NT2/D1 (cell line): ENCODE measurements around the gene UBE2L6.

Experiments
- SUZ12 ChIP-seq: IDR thresholded peaks from 2 replicates; pipeline ENCODE4 v1.6.1; 2011; ENCODE audit not compliant: insufficient read length, insufficient read depth; ENCODE audit errors: extremely low read depth
- YY1 ChIP-seq: IDR thresholded peaks from 2 replicates; pipeline ENCODE4 v1.6.1; 2011; ENCODE audit not compliant: insufficient read length, insufficient read depth
- ZNF274 ChIP-seq: IDR thresholded peaks from 2 replicates; pipeline ENCODE4 v1.6.1; 2011; ENCODE audit warnings: mild to moderate bottlenecking, low read depth, low read length

DNA sequence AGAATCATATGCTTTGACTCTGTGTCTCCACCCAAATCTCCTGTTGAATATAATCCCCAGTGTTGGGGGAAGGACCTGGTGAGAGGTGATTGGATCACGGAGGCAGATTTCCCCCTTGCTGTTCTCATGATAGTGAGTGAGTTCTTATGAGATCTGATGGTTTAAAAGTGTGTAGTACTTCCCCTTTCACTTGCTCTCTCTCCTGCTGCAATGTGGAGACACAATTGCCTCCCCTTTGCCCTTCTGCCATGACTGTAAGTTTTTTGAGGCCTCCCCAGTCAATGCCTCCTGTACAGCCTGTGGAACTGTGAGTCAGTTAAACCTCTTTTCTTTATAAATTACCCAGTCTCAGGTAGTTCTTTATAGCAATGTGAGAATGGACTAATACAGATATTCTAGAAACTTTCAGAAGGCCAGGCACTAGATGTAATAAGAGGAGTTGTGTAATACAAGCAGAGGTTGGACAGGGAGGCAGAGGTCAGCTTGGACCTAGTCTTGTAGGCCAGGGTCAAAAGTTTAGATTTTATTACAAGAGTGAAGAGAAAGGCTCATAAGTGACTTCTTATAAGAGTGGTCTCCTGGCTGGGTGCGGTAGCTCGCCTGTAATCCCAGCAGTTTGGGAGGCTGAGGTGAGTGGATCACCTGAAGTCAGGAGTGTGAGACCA, 20.7 kb upstream of the UBE2L6 start:
- TF ChIP-seq YY1: no peak
- TF ChIP-seq ZNF274: no peak
- no peak for TF ChIP-seq SUZ12
